Measurements from ENCODE around the gene CALHM3.
A peak's percentile ranks its signal among the peaks of the same experiment; 100 is the strongest.
"Not testable (repeated sequence)": the region's sequence is repeated elsewhere in the genome, so short reads cannot be mapped to it uniquely, and the experiment has no call there.

The CALHM3 gene

DNA sequence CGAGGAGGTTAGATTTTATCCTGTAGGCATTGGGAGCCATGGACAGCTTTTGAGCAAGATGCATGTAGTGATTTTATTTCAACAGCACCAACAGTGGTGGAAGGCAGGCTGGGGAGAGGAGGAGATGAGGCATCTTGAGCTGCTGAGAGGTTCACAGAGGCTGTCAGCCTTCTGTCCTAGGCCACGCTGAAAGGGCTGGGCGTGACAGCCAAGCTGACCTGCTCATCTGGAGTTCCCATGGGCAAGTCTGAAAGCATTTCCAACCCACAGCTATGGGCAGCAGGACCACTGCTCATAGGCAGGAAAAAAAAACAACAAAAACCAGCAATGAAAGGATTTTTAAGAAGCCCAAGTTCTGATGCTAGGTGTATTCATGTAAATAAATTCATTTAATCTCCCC, 22.1 kb upstream of the CALHM3 start:
- no peak for DNase-seq

GRCh38 chr10:103500481-103500880, 21.4 kb upstream of the CALHM3 start:
- no peak for DNase-seq

- no peak for DNase-seq
These were observed 20.8 kb upstream of the CALHM3 start for GRCh38 chr10:103499881-103500280.

GRCh38 chr10:103498936-103499638, 20.0 kb upstream of the CALHM3 start:
- no peak for DNase-seq

DNA sequence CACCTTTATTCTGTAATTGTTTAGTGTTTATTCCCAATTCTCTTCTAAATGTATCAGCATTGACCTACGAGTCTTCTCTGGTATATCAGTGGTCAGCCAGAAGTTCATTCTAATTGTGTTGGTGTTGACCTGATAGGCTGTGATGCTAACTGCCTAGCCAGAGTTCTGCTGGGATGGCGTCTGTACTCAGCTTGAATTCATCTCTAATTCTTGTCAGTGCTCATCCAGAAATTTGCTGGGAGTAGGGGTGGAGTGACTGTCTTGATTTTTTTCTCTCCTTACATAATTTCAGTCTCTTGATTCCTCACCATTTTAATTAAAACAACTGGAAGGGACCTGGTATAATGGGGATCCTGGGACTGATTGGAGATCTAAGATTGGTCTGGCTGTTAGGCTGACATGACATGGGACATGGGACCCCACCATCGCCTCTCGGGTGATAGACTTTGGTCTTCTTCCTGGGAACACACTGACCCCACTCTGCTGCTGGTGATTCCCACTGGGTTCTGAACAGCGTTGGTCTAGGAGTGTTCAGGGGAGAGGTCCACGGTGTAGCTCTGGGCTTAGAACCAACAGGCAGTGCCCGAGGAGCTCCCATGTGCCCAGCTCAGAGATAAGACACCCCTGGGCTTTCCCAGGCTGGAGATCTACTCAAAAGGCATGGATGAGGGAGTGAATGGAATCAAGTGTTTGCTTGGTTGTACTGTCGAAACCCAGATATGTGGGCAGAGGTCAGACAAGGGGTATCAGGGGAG, 18.3 kb upstream of the CALHM3 start:
- no peak for DNase-seq

DNA sequence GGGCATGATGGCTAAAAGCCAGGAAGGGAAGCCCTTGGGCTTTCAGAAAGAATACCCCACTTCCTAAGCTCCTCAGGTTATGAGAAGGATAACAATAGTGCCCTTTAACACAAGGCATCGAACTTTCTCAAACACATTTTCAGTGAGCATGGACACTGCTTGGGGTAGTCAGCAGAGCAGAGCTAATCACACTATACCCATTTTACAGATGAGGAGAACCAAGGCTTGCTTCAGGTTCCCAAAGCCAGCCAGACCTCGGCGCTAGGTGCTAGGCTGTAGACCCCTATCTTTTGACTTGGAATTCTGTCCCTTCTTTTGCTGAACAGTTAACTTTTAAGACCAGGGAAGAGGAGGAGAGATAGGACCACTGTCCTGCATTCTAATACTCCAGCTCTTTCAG, 16.3 kb upstream of the CALHM3 start:
- no peak for DNase-seq

GRCh38 chr10:103493916-103494877, 15.2 kb upstream of the CALHM3 start:
- DNase-seq = peak; percentile 51

DNA sequence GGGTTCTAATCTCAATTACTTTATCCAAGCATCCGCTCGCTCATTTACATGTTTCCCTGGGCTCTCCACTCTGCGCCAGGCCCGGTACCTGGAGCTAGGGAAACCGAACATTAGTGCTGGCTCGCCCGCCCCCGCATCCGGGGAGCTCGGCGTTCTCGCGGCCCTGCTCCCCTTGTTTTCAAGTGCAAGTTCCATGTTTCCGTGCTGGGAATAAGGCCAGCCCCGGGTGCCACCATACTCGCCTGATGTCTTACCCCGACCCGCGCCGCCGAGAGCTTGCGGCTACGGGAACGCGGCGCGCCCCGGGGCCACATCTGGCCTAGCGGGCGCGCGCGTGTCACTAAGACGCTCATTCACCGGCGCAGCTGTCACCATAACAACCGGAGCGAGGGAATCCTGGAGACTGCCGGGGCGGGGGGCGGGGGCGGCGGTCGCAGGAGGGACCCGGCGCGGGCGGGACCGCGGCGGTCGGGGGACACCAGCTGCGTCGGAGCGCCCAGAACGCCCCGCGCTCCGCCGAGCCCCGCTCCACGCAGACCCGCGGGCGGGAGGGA, 14.4 kb upstream of the CALHM3 start, which contains the start of gene NEURL1:
NEURL1 (plus strand) TSS at position 344 of the 554 bp plus-strand sequence. CDS start 683 bp downstream, outside the sequence.
- DNase-seq = peak; percentile 47

DNA sequence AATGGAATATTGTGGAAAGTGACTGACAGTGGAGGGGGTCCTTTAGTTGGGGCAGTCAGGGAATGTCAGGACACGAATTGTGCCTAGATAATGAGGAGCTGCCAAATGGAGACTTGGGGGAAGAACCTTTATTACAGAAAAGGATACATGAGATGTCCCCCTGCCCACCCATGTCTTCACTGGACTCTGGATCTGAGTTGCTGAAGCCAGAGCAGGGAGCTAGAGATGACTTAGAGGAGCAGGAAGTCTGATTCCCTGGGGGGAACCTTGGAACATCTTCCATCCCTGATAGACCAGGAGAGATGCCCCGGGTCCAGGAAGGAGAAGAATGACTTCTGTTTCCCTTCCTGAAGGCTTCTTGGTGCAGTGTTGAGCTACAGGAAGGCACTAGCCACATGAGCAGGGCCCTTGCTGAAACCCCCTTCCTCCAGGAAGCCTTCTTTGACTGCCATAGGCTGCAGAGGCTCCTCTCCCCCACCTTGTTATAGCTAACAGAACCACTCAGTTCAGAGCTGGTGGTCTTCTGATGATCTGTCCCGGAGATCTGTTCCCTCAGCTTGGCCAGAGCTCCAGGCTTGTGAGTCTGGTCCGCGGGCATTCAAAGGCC, 13.7 kb upstream of the CALHM3 start:
- DNase-seq = no peak

GRCh38 chr10:103491729-103492364, 12.8 kb upstream of the CALHM3 start:
- no peak for DNase-seq

DNA sequence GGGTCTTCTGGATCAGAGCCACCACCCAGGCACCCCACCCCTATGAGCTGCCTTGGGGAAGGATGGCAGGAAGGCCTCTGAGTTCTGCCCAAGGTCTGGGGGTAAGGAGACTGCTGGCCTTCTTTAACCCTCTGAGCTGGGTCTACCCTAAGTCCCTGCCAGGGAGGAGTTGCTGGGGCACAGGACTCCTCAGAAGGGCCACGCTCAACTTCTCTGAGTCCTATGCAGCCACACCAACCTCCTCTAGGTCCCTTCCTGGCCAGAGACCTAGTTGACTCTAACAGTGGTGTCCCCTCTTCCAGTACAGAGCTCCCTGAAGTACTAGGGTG, 11.9 kb upstream of the CALHM3 start:
- DNase-seq = no peak

DNA sequence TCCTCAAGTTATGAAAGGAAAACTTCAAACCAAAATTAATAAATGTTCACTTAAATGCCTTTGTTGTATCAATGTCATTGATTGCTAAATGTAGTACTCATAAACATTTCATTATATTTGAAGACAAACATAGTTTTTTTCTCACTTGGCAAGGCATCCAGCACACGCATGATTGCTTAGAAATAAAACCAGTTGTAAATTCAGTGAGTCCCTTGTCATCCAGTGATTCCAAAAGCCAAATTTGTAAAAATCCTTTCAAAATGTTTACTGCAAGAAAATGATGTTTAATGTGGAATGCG, 8.3 kb upstream of the CALHM3 start:
- DNase-seq = no peak

DNA sequence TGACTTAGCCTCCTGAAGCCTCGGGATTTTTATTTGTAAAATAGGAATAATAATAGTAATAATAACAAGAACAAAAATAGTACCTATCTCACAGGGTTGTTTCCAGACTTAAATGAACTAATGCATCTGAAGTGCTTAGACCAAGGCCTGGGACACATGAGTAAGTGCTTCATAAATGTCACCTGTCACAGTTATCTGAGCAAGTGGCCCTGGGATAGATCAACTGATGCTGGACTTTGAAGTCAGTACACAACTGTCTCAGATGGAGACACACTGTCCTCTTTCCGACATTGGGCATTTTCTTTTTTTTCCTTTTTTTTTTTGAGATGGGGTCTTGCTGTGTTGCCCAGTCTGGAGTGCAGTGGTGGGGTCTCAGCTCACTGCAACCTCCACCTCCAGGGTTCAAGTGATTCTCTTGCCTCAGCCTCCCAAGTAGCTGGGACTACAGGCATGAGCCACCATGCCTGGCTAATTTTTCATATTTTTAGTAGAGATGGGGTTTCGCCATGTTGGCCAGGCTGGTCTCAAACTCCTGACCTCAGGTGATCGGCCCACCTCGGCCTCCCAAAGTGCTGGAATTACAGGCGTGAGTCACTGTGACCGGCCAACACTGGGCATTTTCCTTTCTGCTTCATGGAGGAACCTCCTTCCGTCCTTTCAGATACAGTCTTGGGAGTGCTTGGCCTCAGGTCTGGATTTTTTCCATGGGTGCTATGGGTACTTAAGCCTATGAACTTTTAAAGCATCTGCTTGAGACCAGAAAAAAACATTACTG, 7.8 kb upstream of the CALHM3 start:
- DNase-seq = not testable (repeated sequence)

- DNase-seq = no peak
These were observed 3.0 kb upstream of the CALHM3 start for GRCh38 chr10:103481974-103482531.

GRCh38 chr10:103480521-103480920, 1.5 kb upstream of the CALHM3 start:
- no peak for DNase-seq

DNA sequence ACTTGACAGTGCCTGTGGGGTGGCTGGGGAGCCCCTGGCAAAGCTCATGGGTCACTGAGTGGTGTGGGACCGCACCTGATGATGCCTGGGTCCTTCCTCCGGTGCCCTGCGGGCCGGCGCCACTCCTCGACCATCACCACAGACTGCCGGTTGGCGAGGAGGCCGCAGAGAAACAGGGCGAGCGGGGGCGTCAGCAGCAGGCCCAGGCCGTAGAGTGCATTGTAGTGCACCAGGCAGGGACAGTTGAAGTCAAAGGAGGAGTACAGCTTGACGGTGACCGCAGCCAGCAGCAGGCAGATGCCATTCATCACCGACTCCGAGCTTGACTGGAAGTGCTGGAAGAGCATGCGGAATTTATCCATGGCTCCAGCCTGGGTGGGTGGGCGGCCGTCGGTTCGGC, 369 bp downstream of the CALHM3 start:
- no peak for DNase-seq

GRCh38 chr10:103476046-103476768, 2.8 kb downstream of the CALHM3 start:
- no peak for DNase-seq

DNA sequence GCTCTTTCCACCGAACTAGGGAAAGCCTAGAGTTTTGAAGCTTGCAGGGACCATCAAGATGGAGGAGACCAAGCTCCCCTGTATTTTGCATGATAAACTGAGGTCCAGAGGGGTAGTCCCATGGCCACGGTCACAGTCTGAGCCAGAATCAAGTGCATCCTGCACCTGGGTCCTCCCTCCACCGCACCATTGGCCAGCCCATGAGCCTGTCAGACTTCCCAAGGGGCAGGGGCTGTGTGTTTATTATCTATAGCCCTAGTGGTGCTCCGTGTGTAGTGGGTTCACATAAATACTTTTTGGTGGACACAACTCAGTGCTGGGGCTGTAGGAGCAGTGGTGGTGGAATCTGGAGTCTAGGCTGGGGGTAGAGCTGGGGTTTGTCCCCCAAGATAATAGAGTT, 3.6 kb downstream of the CALHM3 start:
- DNase-seq = no peak

DNA sequence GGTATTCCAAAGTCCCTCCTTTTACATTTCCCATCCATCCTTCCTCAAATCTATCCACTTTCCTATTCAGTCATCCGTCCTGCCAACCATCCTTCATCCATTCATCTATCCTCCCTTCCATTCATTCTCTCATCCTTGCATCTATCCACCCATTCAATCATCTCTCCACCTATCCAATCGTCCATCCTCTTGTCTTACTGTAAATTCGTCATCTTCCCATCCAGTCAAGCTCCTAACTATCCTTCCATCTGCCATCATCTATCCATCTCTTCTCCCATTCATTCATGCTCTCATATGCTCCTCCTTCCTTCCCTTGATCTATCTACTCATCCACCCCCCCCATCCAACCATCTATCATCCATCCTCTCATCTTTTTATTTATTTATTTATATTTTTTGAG, 5.0 kb downstream of the CALHM3 start:
- DNase-seq = no peak

DNA sequence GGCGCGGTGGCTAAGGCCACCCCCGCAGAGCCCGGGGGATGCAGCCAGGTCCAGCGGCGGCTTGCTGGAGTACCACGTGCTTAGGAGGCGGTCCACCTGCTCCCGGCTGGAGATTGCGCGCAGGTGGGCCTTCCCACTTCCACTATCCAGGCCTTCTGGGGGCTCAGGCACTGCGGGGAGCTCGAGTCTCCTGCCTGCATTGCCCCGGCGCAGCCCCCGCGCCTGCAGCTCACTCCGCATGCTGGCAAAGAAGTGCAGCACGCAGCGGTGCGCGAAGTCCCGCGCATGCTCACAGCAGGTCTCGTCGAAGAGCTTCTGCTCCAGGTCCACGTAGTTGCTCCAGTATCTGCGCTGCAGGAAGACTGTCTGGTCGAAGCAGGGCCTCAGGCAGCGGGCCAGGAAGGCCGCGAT, 5.8 kb downstream of the CALHM3 start:
- no peak for DNase-seq
